Subcutaneous adipose tissue (tissue), 4 donors: ENCODE results near the gene COPG1. TPM values are rescaled to one million over a fixed set of nuclear protein-coding genes. Genes with fewer than 3 reads are reported as not detected.

Experiments
- total RNA-seq, 4 donors: library from RNA; depleted of rRNA; stranded (reverse); fragments of >200 nt; gene quantifications; one replicate each; pipeline ENCODE4 v1.1.0, GENCODE V29; 2016
- TF ChIP-seq, protein P1 (sequence below): fragments of 450-650 bp; IDR thresholded peaks from one replicate; pipeline ENCODE4 v1.5.1; 2016; ENCODE audit warnings: low read depth, mild to moderate bottlenecking, control low read depth, antibody characterized with exemption, moderate library complexity

COPG1 gene
- total RNA-seq, 4 donors from 2014 or later, result 81.9 to 105 (median 91.8) TPM

DNA sequence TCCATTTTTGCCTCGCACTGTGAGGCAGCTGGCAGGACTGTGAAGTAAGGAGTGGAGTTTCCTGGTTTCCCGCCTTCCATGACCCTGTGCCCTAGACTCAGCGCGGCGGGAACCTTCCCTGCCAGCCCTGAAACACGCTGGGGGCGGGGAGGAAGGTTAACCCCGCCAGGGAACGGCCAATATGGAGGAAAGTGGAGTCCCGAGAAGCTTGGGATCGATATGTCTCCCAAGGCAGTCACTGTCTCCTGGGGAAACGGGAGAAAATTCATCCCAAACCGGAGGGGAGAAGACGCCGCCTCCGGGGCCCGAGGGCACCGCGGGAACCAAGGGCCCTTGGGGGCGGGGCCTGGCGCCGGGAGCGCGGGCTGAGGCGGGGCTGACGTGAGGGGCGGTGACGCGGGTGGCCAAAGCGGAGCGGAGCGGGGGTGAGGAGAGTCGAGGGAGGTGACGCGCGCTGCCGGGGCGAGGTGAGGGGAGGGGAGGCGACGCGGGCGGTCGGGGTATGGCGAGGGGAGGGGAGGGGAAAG lies 29.1 kb downstream of the COPG1 start, which contains the start of gene HMCES:
HMCES (plus strand) TSS at position 432 of the 527 bp plus-strand sequence. CDS start 863 bp downstream, outside the sequence.
- TF ChIP-seq, protein P1, sequence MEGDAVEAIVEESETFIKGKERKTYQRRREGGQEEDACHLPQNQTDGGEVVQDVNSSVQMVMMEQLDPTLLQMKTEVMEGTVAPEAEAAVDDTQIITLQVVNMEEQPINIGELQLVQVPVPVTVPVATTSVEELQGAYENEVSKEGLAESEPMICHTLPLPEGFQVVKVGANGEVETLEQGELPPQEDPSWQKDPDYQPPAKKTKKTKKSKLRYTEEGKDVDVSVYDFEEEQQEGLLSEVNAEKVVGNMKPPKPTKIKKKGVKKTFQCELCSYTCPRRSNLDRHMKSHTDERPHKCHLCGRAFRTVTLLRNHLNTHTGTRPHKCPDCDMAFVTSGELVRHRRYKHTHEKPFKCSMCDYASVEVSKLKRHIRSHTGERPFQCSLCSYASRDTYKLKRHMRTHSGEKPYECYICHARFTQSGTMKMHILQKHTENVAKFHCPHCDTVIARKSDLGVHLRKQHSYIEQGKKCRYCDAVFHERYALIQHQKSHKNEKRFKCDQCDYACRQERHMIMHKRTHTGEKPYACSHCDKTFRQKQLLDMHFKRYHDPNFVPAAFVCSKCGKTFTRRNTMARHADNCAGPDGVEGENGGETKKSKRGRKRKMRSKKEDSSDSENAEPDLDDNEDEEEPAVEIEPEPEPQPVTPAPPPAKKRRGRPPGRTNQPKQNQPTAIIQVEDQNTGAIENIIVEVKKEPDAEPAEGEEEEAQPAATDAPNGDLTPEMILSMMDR, result no peak

DNA sequence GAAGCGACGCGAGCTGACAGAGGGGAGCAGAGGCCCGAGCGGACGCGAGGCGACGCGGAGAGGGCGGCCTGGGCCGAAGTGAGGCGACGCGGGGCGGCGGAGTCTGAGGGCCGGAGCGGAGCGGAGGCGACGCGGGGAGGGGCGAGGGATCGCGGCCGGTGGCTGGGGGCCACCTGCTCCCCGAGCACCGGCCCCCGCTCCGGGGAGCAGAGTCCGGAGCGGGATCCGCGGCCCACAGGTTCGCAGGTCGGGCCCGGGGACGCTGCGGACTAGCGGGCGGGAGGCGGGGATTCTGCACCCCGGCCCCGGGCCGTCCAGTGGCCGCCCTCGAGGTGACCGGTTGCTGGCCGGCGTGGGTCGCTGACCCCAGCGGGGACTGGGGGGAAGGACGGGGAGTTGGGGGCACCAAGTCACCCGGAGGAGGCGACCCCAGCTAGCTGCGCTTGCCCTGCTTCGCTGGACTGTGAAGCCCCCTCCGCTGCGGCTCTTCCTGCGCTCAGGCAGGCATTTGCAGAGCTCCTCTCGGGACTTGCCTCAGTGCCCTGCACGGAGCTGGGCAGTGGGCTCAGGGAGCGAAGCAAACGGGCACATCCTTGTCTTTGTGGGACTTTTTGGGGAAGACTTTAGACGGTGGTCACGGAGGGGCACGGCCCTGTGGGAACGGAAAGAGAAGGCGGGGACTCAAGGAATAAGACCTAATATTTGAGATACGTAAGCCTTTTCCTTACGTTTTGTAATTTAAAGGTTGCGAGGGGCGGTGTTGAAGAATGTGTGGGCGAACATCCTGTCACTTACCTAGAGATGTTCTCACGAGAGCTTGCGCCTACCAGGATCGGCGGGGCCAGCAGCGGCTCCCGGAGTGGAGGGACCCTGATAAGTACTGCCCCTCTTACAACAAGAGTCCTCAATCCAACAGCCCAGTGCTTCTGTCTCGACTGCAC lies 29.8 kb downstream of the COPG1 start:
- TF ChIP-seq, protein P1, result no peak

DNA sequence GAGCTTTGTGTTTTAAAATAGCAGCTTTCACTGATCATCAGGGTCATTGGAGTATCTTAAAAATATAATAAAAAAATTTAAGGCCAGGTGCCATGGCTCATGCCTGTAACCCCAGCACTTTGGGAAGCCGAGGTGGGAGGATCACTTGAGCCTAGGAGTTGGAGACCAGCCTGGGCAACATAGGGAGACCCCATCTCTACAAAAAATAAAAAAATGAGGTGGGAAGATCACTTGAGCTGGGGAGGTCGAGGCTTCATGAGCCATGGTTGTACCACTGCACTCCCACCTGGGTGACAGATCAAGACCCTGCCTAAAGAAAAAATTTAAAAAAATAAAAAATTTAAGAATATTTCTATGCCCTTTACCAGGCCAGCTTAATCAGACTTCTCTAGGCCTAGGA lies 30.8 kb downstream of the COPG1 start:
- TF ChIP-seq, protein P1, result no peak

DNA sequence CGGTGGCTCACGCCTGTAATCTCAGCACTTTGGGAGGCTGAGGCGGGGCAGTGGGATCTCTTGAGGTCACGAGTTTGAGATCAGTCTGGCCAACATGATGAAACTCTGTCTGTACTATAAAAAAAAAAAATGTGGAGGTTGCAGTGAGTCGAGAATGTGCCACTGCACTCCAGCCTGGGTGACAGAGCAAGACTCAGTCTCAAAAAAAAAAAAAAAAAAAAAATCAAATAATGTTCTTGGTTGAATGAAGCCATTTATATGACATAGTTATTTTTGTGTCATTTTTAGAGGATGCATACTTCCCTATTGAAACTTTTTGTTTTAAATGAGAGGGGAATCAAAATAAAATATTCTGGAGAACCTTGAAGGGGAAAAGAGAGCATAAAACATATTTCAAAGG lies 32.3 kb downstream of the COPG1 start:
- TF ChIP-seq, protein P1, result no peak

DNA sequence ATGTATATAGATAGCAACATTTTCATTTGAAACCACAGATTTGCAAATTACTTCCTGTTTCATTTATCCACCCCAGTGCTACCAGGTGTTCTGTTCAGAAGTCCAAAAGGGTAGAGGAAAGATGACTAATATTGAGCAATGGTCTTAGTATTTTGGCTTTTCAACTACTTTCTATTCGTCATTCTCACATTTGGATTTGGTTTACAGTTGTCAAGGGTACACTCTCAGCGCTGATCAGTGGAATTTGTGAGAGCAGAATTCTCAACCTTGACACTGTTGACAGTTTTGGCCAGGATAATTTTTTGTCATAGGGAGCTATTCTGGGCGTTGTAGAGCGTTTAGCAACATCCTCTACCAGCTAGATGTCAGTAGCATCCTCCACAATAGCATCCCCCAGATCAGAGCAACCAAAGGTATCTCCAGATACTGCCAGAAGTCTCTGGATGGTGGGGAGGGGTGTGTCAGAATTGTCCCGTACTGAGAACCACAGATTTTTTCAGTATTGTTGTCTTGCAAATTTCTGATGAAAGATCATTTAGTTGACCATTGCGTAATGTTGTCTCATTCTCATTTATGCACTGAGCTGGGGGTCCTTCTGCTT lies 33.4 kb downstream of the COPG1 start:
- TF ChIP-seq, protein P1, result no peak

DNA sequence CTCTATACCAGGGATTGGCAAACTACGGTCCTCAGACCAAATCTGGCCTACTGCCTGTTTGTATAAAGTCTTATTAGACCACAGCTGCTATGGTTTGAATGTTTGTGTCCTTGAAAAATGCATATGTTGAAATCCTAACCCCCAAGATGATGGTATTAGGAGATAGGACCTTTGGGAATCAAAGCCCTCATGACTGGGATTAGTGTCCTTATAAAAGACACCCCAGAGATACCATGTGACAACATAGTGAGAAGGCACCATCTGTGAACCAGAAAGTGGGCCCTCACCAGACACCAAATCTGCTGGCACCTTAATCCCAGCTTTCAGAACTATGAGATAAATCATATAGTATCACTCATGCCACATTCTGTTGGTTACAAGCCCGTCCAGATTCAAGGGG lies 36.7 kb downstream of the COPG1 start:
- TF ChIP-seq, protein P1, result no peak

DNA sequence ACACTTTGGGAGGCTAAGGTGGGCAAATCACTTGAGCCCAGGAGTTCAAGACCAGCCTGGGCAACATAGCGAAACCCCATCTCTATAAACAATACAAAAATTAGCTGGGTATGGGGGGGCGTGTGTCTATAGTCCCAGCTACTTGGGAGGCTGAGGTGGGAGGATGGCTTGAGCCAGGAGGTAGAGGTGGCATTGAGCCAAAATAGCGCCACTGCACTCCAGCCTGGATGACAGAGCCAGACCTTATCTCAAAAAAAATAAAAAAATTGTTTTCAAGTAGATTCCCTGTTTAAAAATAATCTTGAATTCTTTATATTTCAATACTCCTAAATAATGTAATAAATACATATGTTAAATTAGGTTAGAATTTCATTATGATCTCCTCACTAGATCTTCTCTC lies 39.0 kb downstream of the COPG1 start:
- TF ChIP-seq, protein P1, result no peak
